Spleen (tissue), 7 donors: ENCODE data around the gene SMPX.

Source experiments
- POLR2A ChIP-seq, 3 donors: fragments of 450-650 bp; IDR thresholded peaks; one replicate each; pipeline ENCODE4 v1.5.1; 2017; ENCODE audit warnings: antibody characterized with exemption in 3 of 3, mild to moderate bottlenecking in 1 of 3
- POLR2AphosphoS5 ChIP-seq, 3 donors: sonication (generic); formaldehyde crosslinking; IDR thresholded peaks; one replicate each; pipeline ENCODE4 v1.5.1; 2017; ENCODE audit warnings: antibody characterized with exemption in 3 of 3
- TF ChIP-seq, protein P1 (sequence below), 11 experiments: fragments of 200-600 bp in 7 of 11; fragments of 450-650 bp in 4 of 11; sonication (generic) in 4 of 11; IDR thresholded peaks in 8 of 11; conservative IDR thresholded peaks in 3 of 11; 1 replicate in 7 of 11; 2 replicates in 4 of 11; pipeline versions ENCODE4 v1.4.0 to v1.8.0; 2016 to 2021; ENCODE audit warnings: antibody characterized with exemption in 11 of 11, inconsistent platforms in 4 of 11, mild to moderate bottlenecking in 1 of 11
- donor health status: DM: no; HTN: no; CAD: no; lungs with moderate emphysema.
- donor health status: DM: no; HTN: no; CAD: no.
- donor health status: DM: no; HTN: no; CAD: no.

DNA sequence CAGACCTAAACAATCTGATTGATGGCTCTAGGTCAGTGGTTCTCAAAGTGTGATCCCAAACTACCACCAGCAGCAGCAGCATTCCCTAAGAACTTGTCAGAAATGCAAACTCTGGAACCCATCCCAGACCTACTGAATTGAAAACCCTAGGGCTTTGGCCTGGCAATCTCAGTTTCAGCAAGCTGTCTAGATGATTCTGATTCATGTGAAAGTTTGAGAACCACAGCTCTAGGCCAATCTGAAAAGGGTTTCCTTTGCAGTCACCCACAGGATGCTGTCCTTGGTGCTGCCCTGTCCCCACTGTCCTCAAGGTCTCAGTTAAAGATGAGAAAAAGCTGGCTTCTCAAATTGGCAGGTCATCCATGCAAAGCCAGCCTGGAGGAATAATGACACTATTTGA lies 34.8 kb downstream of the SMPX start:
- TF ChIP-seq, protein P1, sequence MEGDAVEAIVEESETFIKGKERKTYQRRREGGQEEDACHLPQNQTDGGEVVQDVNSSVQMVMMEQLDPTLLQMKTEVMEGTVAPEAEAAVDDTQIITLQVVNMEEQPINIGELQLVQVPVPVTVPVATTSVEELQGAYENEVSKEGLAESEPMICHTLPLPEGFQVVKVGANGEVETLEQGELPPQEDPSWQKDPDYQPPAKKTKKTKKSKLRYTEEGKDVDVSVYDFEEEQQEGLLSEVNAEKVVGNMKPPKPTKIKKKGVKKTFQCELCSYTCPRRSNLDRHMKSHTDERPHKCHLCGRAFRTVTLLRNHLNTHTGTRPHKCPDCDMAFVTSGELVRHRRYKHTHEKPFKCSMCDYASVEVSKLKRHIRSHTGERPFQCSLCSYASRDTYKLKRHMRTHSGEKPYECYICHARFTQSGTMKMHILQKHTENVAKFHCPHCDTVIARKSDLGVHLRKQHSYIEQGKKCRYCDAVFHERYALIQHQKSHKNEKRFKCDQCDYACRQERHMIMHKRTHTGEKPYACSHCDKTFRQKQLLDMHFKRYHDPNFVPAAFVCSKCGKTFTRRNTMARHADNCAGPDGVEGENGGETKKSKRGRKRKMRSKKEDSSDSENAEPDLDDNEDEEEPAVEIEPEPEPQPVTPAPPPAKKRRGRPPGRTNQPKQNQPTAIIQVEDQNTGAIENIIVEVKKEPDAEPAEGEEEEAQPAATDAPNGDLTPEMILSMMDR (IDR thresholded peaks at IDR 0.05 in 8 of 11, conservative IDR thresholded peaks at IDR 0.05 in 3 of 11): no peak
- TF ChIP-seq POLR2AphosphoS5 (IDR thresholded peaks at IDR 0.05) (no peak), POLR2A (IDR thresholded peaks at IDR 0.05) (no peak)
